ENCODE data around the gene CLEC7A.
A peak's percentile ranks its signal among the peaks of the same experiment; 100 is the strongest.

The CLEC7A gene

GRCh38 chr12:10130042-10130441, at the start of gene CLEC7A:
TSS of gene CLEC7A (minus strand) at chr12:10130199. CDS start at chr12:10130082, 117 bp downstream.
- DNase-seq (ENCODE audit: low read depth, low spot score), result no peak

- DNase-seq (ENCODE audit: low read depth, low spot score), result no peak
Measured at GRCh38 chr12:10179776-10180181, 49.8 kb upstream of the CLEC7A start.

- DNase-seq (ENCODE audit: low read depth, low spot score), result no peak
Measured at GRCh38 chr12:10178821-10179220, 48.8 kb upstream of the CLEC7A start, which contains the start of gene TMEM52B. TSS of gene TMEM52B (plus strand) at chr12:10179032. CDS start at chr12:10179575, 543 bp downstream.

- no peak for DNase-seq (ENCODE audit: low read depth, low spot score)
Measured at GRCh38 chr12:10175846-10176636, 46.0 kb upstream of the CLEC7A start.

GRCh38 chr12:10174986-10175614, 45.1 kb upstream of the CLEC7A start:
- DNase-seq (ENCODE audit: low read depth, low spot score), result no peak

- no peak for DNase-seq (ENCODE audit: low read depth, low spot score)
Measured at GRCh38 chr12:10171973-10172728, 42.2 kb upstream of the CLEC7A start, which contains the start of gene OLR1. TSS of gene OLR1 (minus strand) at chr12:10172132. CDS start at chr12:10172077, 55 bp downstream.

GRCh38 chr12:10170216-10170615, 40.2 kb upstream of the CLEC7A start:
- no peak for DNase-seq (ENCODE audit: low read depth, low spot score)

GRCh38 chr12:10169104-10169503, 39.1 kb upstream of the CLEC7A start:
- no peak for DNase-seq (ENCODE audit: low read depth, low spot score)

GRCh38 chr12:10167599-10167998, 37.6 kb upstream of the CLEC7A start:
- no peak for DNase-seq (ENCODE audit: low read depth, low spot score)

- DNase-seq (ENCODE audit: low read depth, low spot score), result no peak
Measured at GRCh38 chr12:10165421-10165820, 35.4 kb upstream of the CLEC7A start.

GRCh38 chr12:10163084-10163483, 33.1 kb upstream of the CLEC7A start:
- no peak for DNase-seq (ENCODE audit: low read depth, low spot score)

- no peak for DNase-seq (ENCODE audit: low read depth, low spot score)
Measured at GRCh38 chr12:10160617-10161385, 30.8 kb upstream of the CLEC7A start.

GRCh38 chr12:10159280-10159679, 29.3 kb upstream of the CLEC7A start:
- DNase-seq (ENCODE audit: low read depth, low spot score), result no peak

GRCh38 chr12:10158406-10158805, 28.4 kb upstream of the CLEC7A start:
- no peak for DNase-seq (ENCODE audit: low read depth, low spot score)

- DNase-seq (ENCODE audit: low read depth, low spot score), result no peak
Measured at GRCh38 chr12:10155966-10156365, 26.0 kb upstream of the CLEC7A start.

GRCh38 chr12:10154145-10154496, 24.1 kb upstream of the CLEC7A start:
- no peak for DNase-seq (ENCODE audit: low read depth, low spot score)

GRCh38 chr12:10153271-10154144, 23.5 kb upstream of the CLEC7A start:
- peak; percentile 88 for DNase-seq (ENCODE audit: low read depth, low spot score)

GRCh38 chr12:10151621-10152020, 21.6 kb upstream of the CLEC7A start:
- no peak for DNase-seq (ENCODE audit: low read depth, low spot score)

GRCh38 chr12:10147714-10148403, 17.9 kb upstream of the CLEC7A start:
- no peak for DNase-seq (ENCODE audit: low read depth, low spot score)
